Limb (tissue), 2 donors: ENCODE results near the gene BCL7B.
A peak's percentile ranks its signal among the peaks of the same experiment; 100 is the strongest.
"Not testable (repeated sequence)": the region's sequence is repeated elsewhere in the genome, so short reads cannot be mapped to it uniquely, and the experiment has no call there.

Source experiments
- DNase-seq, 2 donors: peaks; one replicate each; pipeline ENCODE4 v3.0.0-alpha.2; 2016; ENCODE audit errors: extremely low spot score in 2 of 2

Gene BCL7B

GRCh38 chr7:73572767-73573186 lies 15.3 kb upstream of the BCL7B start:
- DNase-seq: no peak

DNA sequence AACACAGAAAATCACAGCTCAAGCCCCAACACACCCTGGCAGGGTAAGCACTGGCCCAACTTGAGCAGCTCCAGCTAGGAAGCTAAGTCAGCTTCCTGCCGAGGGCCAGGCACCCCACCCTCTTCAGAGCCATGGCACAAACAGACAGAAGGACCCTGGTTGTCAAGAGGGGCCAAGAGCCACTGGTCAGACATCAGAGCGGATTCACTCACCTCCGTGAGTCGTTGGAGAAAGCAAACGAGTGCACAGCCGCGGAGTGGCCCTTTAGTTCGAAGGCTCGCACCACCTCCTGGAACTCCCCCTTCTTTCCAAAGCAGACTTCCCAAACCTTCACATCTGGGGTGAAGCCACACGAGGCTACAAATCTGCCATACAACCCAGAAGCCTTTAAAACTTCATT lies 13.5 kb upstream of the BCL7B start:
- no peak for DNase-seq

- DNase-seq: no peak
Observed at GRCh38 chr7:73570521-73570920, 13.0 kb upstream of the BCL7B start.

- no peak for DNase-seq
Observed at GRCh38 chr7:73569042-73569608, 11.6 kb upstream of the BCL7B start.

DNA sequence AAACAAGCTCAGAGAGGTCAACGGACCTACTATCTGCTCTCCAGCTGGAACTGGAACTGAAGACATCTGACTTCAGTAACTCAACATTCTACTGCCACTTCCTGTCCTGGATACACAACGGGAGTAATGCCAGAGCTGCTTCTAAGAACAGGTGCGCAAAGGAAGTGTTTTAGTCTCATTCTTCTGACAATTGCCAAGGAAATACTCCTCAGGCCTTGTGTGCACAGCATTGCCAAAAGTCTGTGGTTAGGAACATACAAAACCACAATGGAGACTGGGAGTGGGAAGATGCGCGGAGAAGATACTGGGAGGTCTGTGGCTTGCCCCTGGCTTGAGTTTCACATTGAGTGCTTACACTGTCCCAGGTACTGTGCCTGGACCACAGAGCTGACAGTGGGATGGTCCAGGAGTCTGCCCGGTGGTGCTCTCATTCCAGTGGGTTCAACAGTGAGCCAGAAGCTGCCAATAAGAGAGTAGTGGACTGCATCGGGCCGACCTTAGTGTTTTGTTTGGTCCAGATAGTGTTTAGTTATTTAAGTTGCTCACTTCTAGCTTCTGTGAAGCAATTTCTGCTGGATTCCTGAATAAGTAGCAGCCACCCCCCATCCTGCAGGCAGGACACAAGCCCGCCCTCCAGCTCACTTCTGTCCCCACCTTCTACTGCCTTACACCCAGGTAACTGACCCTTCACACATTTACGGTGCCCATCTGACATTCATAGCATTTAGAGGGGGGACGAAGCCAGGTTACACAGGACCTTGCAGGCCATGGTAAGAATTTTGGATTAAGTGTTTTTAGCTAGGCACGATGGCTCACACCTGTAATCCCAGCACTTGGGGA lies 10.6 kb upstream of the BCL7B start:
- DNase-seq: no peak

DNA sequence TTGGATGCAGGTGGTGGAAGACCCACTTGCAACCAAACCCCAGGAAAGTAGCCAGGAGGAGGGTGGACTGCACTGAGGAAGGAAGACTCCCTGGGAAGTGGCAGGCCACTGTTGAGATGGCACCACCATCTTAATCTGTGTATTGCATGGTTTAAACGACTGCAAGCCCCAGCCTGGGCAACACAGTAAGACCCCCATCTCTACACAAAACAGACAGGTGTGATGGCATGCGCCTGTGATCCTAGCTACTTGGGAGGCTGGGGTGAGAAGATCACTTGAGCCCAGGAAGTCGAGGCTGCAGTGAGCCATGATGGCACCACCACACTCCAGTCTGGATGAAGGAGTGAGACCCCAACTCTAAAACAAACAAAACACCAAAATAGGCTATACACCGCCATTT lies 9.7 kb upstream of the BCL7B start:
- DNase-seq: no peak

DNA sequence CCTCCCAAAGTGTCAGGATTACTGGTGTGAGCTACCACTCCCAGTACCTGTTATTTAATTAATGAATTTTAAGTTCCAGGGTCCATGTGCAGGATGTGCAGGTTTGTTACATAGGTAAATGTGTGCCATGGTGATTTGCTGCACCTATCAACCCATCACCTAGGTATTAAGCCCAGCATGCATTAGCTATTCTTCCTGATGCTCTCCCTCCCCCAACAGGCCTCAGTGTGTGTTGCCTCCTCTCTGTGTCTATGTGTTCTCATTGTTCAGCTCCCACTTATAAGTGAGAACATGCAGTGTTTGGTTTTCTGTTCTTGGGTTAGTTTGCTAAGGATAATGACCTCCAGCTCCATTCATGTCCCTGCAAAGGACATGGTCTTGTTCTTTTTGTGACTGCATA lies 8.9 kb upstream of the BCL7B start:
- not testable (repeated sequence) for DNase-seq

- DNase-seq: no peak
Observed at GRCh38 chr7:73565675-73566340, 8.3 kb upstream of the BCL7B start.

GRCh38 chr7:73560109-73560835 lies 2.8 kb upstream of the BCL7B start:
- DNase-seq: no peak

GRCh38 chr7:73557108-73557396 lies 438 bp downstream of the BCL7B start:
- peak; percentile 94 for DNase-seq

- no peak for DNase-seq
Observed at GRCh38 chr7:73556208-73557107, 1.0 kb downstream of the BCL7B start.

DNA sequence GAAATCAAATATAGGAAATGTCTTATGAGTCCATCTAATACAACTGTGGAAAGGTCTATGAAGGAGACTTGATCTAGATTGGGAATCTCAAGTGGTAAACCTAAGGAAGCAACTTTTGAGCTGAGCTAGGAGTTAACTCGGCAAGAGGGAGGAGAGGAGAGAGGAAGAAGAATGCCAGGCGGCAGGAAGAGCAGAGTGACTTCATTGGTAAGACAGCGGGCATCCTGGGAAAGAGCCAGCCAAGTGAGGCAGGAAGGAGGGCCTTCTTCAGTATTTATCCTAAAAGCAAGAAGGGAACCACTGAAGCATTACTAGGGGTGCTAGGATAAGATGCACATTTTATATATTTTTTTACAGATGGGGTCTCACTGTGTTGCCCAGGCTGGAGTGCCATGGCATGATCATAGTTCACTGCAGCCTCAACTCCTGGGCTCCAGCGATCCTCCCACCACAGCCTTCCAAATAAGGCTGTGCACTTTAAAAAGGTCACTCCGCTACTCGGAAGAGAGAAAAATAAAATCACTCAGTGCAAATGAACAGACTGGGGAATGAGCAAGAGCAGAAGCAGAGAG lies 2.0 kb downstream of the BCL7B start:
- DNase-seq: no peak

- not testable (repeated sequence) for DNase-seq
Observed at GRCh38 chr7:73550093-73550492, 7.4 kb downstream of the BCL7B start.

DNA sequence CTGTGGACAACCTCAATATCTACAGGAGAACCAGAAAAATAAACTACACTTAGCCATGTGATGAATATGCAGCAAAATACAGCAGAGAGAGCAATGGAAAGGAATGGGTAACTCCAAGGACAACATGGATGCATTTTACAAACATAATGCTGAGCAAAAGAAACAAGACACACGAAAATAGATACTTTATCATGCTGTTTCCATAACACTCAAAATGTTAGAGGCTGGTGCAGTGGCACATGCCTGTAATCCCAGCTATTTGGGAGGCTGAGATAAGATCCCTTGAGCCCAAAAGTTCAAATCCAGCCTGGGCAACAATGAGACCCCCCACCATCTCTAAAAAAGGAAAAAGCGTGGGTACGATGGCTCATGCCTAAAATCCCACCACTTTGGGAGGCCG lies 8.3 kb downstream of the BCL7B start:
- no peak for DNase-seq

DNA sequence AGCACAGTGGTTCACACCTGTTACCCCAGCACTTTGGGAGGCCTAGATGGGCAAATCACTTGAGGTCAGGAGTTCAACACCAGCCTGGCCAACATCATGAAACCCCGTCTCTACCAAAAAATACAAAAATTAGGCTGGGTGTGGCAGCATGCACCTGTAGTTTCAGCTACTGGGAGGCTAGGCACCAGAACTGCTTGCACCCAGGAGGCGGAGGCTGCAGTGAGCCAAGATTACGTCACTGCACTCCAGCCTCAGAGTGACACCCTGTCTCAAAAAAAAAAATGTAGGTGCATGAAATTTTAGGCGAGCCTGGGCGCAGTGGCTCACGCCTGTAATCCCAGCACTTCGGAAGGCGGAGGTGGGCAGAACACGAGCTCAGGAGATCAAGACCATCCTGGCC lies 9.6 kb downstream of the BCL7B start:
- no peak for DNase-seq

- DNase-seq: no peak
Observed at GRCh38 chr7:73544678-73545077, 12.8 kb downstream of the BCL7B start.

DNA sequence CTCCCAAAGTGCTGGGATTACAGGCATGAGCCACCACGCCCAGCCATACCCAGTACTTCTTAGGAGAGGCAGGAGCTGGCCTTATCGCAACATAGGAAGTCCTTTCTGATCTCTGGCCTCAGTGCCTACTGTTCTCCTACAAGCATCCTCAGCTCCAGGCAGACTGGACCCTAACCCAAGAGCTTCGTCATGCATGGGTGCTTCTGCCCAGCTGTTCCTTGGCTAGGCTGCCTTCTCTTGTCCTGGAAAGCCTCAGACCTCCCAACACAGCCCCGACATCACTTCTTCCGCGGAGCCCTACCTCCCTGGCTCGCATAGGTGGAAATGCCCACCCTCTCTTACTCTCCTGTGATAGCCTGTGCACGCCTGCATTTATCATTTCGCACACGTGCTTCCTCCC lies 15.8 kb downstream of the BCL7B start:
- no peak for DNase-seq

- no peak for DNase-seq
Observed at GRCh38 chr7:73539709-73540108, 17.8 kb downstream of the BCL7B start.

- DNase-seq: not testable (repeated sequence)
Observed at GRCh38 chr7:73538510-73538909, 19.0 kb downstream of the BCL7B start.

GRCh38 chr7:73537051-73537450 lies 20.4 kb downstream of the BCL7B start:
- DNase-seq: no peak

- no peak for DNase-seq
Observed at GRCh38 chr7:73536479-73536878, 21.0 kb downstream of the BCL7B start.
